Endothelial cell (in vitro differentiated cells): ENCODE measurements around the gene IGFN1. TPM values are rescaled to one million over a fixed set of nuclear protein-coding genes. Genes with fewer than 3 reads are reported as not detected.

Source experiments
- DNase-seq: peaks from one replicate; pipeline ENCODE4 v3.0.0; 2021; ENCODE audit warnings: low spot score
- H3K27ac Mint-ChIP-seq: one replicate; pipeline ENCODE4 v1.8.0; 2021; ENCODE audit warnings: mixed read lengths, inconsistent platforms; ENCODE audit not compliant: unreplicated experiment
- H3K27me3 Mint-ChIP-seq: one replicate; pipeline ENCODE4 v1.8.0; 2021; ENCODE audit warnings: mild to moderate bottlenecking, moderate library complexity, mixed read lengths, inconsistent platforms; ENCODE audit not compliant: unreplicated experiment
- H3K36me3 Mint-ChIP-seq: one replicate; pipeline ENCODE4 v1.8.0; 2021; ENCODE audit warnings: mild to moderate bottlenecking, low read depth, mixed read lengths, inconsistent platforms; ENCODE audit not compliant: unreplicated experiment
- H3K4me1 Mint-ChIP-seq: one replicate; pipeline ENCODE4 v1.8.0; 2021; ENCODE audit warnings: mild to moderate bottlenecking, mixed read lengths, inconsistent platforms; ENCODE audit not compliant: unreplicated experiment
- H3K4me3 Mint-ChIP-seq: one replicate; pipeline ENCODE4 v1.8.0; 2021; ENCODE audit warnings: mild to moderate bottlenecking, mixed read lengths, inconsistent platforms; ENCODE audit not compliant: unreplicated experiment
- H3K9me3 Mint-ChIP-seq: one replicate; pipeline ENCODE4 v1.8.0; 2021; ENCODE audit warnings: mixed read lengths, inconsistent platforms; ENCODE audit not compliant: unreplicated experiment
- CTCF ChIP-seq: fragments of 200-600 bp; sonication (generic); IDR thresholded peaks from one replicate; pipeline ENCODE4 v1.5.0; 2021; ENCODE audit warnings: antibody characterized with exemption; ENCODE audit not compliant: unreplicated experiment
- total RNA-seq: library from RNA; stranded (reverse); fragmentation: NEBNext Ultra II Directional; extraction: Animal tissue kit (Norgen Biotek cat#: 25700); gene quantifications from one replicate; pipeline ENCODE4 v1.2.1, GENCODE V29; 2021; ENCODE audit not compliant: unreplicated experiment

IGFN1 gene
- total RNA-seq, 1 donor from 2014 or later = not detected

DNA sequence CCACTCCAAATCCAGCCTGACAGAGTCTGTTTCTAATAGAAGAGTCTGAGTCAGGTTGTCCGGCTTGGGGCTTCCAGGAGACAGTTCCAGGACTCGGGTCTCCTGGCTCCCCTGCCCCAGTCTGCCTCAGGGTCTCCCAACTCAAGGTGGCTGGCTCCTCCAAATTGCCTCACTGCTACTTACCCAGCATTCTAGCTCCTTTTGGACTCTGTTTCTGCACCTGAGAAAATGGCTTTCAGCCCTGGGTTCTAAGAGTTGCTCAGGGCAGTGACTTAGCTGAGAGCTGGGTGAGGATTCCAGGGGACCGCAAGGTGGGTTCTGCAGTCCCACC is 5.5 kb upstream of the IGFN1 start:
- Mint-ChIP-seq H3K9me3 (no peaks in the 10 kb centered on the region), H3K27ac (no peak overlapping the region), H3K27me3 (no peaks in the 10 kb centered on the region), H3K4me3 (no peak overlapping the region), H3K36me3 (no peaks in the 10 kb centered on the region), H3K4me1 (peaks cover 12% of the 10 kb centered on the region)
- DNase-seq = no peak
- peak; percentile 5 for TF ChIP-seq CTCF

- no peak for DNase-seq
- Mint-ChIP-seq H3K9me3 (no peaks in the 10 kb centered on the region), H3K27me3 (no peaks in the 10 kb centered on the region), H3K4me1 (peaks cover 12% of the 10 kb centered on the region), H3K36me3 (no peaks in the 10 kb centered on the region), H3K4me3 (no peak overlapping the region), H3K27ac (no peak overlapping the region)
- TF ChIP-seq CTCF = no peak
Measured at GRCh38 chr1:201185527-201186128, 5.0 kb upstream of the IGFN1 start.

DNA sequence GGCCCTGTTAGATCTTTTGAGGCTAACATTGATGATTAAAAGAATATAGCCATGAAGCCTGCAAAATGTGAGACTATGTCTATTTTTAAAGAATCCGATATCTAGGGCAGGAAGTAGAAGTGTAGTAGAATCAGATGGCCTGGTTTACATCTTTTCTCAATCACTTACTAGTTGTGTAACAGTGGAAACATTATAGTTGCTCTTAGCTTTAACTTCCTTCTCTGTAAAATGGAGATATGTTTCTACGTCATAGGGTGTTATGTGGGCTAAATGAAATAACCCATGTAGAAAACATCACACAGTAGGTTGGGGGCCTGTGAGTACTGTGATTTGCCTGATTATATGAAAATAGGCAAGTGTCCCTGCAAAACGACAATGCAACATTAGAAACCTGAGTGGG is 4.4 kb upstream of the IGFN1 start:
- Mint-ChIP-seq H3K36me3 (no peaks in the 10 kb centered on the region), H3K4me1 (peaks cover 9% of the 10 kb centered on the region), H3K4me3 (no peak overlapping the region), H3K27ac (no peak overlapping the region), H3K27me3 (no peaks in the 10 kb centered on the region), H3K9me3 (no peaks in the 10 kb centered on the region)
- TF ChIP-seq CTCF = no peak
- no peak for DNase-seq

DNA sequence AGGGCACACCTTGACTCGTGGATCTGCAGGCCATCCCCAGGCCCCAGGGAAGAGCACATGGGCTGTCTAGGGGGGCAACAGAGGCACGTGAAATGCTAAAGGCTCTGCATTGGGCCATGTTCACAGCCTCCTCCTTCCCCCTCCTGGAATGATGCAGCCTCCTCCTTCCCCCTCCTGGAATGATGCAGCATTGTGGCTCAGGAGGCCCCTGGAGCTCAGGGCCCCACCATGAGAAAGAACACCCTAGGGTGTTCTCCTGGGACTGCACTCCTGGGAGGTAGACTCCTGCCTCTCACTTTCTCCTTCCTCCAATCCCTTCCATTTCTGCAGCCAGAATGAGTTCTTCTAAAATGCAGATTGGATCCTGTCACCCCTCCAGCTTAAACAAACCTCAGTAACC is 1.5 kb upstream of the IGFN1 start:
- TF ChIP-seq CTCF = no peak
- no peak for DNase-seq
- Mint-ChIP-seq H3K27me3 (no peaks in the 10 kb centered on the region), H3K36me3 (no peaks in the 10 kb centered on the region), H3K27ac (no peak overlapping the region), H3K4me1 (peaks cover 4% of the 10 kb centered on the region), H3K4me3 (no peak overlapping the region), H3K9me3 (no peaks in the 10 kb centered on the region)

GRCh38 chr1:201190005-201190404 is 619 bp upstream of the IGFN1 start:
- no peak overlapping the region for H3K4me3 Mint-ChIP-seq
- no peaks in the 10 kb centered on the region for H3K27me3 Mint-ChIP-seq
- DNase-seq = no peak
- H3K9me3 Mint-ChIP-seq = no peaks in the 10 kb centered on the region
- H3K27ac Mint-ChIP-seq = no peak overlapping the region
- H3K4me1 Mint-ChIP-seq = no peaks in the 10 kb centered on the region
- no peaks in the 10 kb centered on the region for H3K36me3 Mint-ChIP-seq
- no peak for TF ChIP-seq CTCF
